NOMO-1 treated with dmso at 0.1 percent for 144 hours (cell line): ENCODE results near the gene LSAMP.

Experiments
- DNase-seq: peaks from one replicate; lab custom pipeline; 2025; ENCODE audit not compliant: unreplicated experiment; lab: John Stamatoyannopoulos, UW

The LSAMP gene

DNA sequence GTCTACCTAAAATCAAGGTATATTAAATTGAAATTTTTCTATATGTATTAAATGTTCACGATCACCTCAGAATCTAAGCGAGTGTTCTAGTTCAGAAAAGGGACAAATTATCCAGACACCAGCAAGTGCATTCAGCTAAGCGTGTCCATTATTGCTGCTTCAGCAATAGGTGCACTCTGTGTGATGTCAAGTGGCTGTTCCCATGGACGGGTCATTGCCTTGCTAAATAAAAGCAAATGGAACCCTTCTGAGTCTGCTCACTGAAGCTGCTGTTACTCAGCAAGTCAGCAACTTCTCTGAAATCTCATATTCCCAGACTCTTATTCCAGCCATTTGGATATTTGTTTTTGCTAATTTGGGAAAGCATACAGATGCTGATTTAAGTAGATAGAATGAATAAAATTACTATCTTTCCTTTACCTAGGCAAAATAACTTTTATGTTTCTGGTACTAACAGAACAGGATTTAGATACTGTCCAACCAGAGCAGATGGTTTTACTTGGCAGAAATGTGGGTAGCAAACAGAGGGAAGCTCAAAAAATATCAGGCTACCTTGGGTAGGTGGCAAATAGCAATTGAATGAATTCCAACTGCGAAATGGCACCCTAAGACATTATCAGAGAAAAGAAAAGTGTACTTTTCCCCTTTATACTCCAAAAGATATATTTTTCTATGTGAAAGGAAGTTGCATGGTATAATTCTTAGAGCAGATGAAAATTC, 415.0 kb downstream of the LSAMP start:
- no peak for DNase-seq

DNA sequence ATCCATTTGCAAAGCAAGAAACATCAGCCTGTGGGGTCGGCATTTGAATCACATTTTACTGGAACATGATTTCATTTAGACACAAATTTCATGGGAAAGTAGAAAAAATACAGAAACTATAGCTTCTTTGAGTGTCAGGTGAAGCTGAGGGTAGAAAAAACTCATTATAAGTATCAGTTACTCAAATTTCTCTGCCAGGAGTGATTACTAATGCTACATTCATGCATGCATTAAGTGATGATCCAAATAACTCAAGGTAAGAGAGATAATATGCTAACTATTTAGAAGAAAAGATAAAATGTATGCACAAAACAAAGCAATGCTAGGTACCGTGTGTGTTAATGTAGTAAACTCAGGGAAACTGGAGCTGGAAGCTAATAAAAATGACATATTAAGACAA, 416.0 kb downstream of the LSAMP start:
- no peak for DNase-seq

DNA sequence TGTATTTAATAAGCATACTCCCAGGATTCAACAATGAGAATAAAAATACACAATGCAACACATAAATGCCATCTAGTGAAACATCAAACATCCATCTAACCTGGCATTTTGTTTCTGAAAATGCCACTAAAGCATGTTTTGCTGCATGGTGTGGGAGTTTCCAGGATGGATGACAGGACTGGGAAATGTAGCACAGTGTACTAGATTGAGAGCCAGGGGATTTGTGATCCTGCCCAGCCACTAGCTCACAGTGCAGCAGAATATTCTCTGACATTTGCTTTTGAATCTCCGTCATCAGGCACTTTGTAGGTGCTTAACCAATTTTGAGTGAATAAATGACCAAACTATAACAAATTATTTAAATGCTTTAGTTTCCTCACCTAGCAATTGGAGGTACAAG, 417.1 kb downstream of the LSAMP start:
- DNase-seq = no peak

DNA sequence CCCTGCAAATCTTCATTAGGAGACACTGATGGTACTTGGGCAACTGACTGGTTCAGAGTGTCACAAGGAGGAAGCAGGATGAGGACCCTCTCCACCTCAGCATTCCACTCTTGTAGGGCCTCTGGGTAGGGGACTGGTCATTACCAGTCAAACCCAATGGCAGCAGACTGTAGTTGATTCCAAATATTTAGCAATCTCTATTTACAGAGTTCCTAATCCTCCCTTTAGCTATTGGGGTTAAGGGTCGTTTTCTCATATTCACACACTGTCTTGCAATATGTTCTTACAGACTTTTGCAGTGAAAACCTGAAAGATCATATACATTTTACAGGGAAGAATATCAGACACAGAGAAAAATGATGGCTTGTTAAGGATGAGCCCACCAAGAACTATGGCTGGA, 424.3 kb downstream of the LSAMP start:
- DNase-seq = no peak

DNA sequence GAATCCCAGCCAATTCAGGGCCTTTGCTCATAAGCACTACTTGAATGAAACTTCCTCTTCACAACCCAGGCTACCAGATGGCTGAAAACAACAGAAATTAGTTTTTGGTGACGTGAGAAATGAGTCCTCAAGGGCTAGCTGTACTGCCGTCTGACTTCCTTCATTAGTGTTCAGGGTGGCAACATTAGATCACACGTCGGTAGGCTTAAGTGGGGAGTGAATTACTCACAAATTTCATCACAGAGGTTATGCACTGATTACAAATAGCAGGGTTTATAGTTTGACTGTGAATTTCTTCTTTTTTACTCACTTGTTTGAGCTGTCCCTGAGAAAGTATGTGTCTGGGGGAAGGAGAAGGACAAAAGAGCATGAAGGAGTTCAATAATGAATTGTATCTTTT, 424.8 kb downstream of the LSAMP start:
- peak; percentile 71 for DNase-seq

DNA sequence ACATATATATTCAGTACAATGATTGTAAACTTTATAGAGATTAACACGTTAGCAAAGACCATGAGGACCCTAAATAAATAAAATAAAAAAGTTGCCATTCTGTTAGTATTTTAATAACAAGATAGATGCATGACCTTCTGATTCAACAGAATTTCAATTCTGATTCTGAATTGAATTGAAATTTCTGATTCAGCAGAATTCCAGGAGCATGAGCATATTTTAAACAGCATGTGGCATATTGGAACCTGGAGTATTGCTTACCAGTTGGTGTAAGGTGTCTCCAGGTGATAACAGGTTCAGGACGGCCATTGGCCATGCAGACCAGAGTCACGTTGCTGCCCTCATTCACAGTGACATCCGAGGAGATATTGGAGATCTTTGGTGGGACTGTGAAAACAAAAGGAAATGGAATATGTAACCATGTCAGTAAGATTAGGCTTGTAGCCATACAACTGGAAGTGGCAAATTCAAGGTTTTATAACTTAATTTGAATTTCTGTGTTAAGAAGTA, 426.0 kb downstream of the LSAMP start:
- DNase-seq = no peak

DNA sequence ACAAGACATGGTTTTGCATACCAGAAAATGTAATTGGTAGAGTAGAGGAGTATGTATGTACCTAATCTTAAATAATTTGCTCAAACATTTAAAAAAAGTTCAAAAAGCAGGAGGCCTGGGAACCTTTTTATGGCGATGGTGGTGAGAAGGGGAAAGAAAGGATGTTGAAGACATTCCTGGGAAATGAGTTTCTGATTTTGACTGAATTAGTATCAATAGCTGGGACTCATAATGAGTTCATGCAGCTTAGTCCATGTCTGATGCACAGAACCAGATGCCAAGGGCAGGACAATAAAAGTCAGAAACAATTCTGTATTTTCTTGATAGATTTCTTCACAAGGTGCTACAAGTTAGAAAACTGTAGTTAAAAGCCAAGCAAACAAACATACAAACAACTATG, 426.6 kb downstream of the LSAMP start:
- DNase-seq = no peak

DNA sequence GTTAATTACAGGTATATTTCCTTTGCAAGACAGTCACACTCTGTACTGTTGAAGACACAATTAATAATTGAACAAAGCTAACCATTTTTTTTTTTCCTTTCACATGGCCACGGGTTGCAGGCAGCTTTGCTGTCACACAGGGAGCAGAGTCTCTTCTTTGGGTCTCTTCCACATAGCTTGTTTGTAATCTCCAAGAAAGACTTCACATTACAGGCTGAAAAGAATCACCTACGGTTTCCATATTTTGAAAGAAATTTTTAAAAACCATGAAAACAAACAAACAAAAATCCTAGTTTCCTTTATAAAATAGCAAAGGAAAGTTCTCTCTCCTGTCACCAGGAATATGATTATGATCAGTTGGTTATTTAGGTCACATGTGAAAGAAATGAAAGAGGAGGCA, 429.4 kb downstream of the LSAMP start:
- no peak for DNase-seq

DNA sequence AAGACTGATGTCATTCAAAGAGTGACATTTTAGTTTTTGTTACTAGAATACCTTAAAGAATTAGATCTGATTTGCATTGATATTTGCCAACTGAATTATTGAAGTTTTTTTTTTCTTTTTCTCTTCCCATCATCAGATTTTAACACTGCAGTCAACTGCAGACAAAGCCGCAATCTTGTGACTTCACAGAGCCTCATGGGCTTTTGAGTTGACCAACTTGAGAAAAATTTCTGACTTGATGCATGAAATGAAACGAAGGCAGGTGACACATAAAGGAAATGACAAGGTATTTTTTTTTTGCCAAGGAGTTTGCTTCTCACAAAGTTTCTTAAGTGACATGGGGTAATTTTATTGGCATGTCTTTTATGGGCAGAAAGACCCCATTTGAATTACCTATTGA, 438.3 kb downstream of the LSAMP start:
- no peak for DNase-seq

DNA sequence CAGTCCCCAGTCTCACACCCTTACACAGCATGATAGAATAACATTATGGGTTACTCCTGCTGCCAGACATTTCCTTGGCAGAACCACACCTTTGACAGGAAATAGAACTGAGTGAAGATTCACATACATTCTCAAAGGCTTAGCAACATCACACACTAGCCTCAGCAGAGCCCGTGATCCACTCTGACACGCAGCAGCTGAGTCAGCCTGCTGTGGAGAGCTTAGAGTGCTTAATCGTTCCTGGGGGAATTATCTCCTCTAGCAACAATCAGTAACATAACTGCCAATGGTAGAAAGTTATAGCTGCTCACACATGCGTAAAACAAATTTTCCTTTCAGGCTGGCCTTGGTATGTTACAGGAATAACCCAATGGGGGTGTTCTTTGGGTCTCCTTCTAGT, 439.9 kb downstream of the LSAMP start:
- no peak for DNase-seq

DNA sequence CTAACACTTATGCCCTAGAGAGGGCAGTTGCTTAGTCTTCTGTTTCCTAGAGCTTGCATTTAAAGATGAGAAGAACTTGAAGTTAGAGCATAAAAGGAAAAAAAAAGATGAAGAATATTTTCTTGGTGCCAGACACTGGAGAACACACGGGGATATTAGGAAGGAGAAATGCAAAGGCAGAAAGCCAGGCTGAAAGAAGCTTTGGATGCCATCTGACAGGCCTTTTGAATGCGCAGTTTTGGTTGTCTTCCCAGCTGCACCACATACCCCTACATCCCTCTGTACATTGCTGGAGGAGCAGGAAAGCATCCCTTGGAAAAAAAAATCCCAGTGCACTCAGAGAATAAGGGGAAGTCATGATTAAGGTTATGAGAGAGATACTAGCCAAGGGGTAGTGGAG, 443.1 kb downstream of the LSAMP start:
- DNase-seq = no peak

DNA sequence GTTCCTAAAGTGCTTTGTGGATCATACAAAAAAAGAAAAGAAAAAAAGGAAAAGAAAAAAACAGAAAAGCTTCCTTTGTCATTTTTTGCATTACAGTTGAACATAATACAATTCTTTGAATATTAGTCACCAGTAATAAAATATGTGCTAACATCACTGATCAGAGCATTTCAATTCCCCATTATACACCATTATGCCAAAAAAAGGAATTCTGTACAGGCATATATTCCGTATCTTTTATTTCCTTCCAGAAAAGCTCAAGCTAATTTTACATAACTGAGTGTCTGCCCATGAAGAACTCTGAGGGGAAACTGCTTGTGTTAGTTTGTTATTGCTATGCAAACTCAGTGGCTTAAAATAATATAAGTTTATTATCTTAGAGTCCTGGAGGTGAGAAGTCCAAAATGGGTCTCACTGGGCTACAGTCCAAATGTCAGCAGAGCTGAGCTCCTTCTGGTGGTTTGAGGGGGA, 444.1 kb downstream of the LSAMP start:
- DNase-seq = no peak

DNA sequence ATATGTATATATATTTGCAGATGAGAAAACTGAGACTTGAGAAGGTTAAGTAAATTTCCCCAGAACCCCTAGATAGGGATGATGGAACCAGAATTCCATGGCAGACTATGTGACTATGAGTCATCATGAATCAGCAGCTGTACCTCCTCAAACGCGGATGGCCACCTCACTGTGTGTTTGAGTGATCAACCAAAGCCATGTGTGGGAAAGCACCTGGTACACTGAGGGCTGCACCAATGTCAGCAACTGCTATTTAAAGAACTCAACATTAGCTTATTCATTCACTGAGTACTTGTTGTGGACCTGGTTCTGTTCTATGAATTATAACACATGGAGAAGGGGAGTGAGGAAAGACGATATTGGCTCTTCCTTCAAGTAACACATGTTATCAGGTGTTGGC, 445.0 kb downstream of the LSAMP start:
- no peak for DNase-seq

DNA sequence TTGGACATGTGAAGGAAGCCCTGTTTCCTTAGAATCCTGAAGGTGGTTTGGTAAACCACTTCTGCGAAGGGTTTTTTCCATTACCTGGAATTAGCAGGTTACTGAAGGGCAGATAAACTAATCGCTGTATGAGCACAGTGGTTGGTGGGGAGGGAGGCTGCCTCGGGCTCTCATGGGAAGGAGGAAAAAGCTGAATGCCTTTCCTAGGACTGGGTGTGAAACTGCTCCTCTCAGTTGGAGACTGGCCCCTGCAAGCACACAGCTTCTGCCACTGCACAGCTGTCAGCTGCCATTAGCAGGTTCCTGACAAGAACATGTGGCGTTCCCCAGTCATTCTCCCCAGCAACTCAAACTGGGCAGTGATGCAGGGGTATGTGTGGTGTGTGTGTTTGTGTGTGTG, 445.7 kb downstream of the LSAMP start:
- no peak for DNase-seq

DNA sequence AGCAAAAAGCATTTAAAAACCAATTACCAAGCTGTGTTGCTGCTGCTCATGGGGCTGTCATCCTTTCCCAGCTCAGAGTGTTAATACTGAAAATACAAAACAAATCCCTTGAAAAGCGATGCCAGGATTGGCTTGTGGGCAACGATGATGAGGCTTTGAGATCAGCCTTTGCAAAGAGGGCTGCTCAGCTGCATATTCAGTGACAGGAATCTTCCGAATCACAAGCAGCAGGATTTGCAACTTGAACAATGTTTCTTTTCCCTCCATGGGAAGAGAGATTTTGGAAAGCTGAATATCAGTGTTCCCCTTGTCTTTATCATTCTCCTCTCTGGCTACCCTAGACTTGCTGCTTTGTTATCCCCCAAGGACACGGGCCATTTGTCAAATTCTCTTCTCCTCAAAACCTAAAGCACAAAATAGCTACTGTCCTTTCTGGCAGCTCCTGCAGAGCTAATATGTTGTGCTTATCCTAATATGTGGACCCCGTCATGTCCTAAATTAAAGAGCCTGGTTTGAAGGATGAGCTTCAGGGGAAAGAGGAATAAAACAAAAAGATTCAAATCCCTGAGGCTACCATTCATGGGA, 446.2 kb downstream of the LSAMP start:
- DNase-seq = no peak

DNA sequence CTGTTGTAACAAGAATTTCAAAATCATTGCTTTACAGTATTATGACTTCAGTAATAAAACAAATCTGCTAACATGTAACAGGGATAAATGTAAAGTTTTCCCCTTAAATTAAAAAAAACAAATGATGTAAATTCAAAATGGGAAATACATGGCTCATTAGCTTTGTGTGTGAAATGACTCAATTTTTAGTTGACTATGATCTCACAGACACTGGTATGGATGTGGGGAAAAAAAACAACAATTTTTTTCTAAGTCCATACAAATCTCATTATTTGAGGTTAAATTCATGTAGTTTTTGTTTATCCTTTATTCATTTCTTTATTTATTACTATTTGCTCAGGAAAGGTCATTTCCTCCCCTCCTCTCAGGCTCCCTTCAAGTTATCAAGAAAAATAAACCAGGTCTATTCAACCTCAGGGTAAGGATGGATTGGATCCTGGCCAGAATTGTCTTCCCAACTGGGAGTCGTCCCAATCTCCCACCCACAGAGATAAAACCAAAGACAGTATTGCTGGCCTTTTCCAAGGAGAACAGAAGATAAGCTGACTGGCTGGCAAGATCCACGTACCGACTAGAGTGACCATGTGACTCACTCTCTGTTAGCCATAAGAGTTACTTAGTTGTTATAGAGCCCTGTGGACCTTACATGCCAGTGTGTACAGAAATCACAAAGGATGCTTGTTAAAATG, 448.7 kb downstream of the LSAMP start:
- DNase-seq = no peak

DNA sequence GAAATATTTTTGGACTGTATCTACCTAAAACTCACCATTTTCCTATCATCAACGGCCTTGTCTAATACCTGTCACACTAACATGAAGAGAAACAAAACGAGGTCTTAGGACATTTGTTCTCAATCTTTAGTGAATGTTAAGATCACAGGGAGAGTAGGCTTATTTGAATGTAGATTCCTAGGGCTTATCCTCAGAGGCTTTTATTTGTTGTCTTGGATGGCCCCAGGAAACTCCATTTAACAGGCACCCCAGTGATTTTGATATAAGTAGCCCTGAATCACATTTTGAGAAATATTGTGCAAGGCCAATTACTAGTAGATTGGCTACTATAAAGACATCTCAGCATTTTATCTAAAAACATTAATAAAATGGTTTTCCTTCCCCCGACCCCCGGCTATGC, 454.6 kb downstream of the LSAMP start:
- no peak for DNase-seq

DNA sequence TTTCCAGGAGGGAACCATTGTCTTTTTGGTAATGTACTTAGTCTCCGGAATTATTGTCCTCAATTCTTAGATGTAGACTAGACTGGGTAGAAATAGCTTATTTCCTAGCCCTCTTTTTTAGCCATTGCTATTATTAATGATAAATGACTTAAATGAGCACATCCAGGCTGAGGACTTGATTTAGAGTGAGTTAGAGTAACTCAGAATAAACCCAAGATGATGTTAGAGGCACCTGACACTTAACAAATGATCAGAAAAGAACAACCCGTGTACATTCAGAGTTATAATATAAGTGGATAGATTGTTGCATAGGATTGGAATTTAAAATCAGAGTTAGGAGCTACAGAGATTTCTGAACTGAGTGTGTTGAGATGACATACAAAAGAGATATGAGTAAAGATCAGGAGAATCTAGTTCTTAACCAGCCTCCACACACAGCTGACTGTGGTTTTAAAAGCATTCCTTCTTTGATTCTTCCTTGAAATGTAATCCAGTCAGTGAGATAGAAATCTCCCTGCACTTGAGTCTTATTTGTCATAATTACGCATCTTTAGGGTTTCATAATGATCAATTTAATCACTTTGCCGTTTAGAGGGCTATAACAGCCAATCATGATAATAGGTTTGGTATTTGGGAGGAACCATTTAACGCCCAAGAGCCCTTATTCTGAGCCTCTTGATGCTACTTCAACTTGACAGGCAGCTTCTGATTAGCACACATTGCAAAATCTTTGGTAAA, 455.4 kb downstream of the LSAMP start:
- DNase-seq = no peak

DNA sequence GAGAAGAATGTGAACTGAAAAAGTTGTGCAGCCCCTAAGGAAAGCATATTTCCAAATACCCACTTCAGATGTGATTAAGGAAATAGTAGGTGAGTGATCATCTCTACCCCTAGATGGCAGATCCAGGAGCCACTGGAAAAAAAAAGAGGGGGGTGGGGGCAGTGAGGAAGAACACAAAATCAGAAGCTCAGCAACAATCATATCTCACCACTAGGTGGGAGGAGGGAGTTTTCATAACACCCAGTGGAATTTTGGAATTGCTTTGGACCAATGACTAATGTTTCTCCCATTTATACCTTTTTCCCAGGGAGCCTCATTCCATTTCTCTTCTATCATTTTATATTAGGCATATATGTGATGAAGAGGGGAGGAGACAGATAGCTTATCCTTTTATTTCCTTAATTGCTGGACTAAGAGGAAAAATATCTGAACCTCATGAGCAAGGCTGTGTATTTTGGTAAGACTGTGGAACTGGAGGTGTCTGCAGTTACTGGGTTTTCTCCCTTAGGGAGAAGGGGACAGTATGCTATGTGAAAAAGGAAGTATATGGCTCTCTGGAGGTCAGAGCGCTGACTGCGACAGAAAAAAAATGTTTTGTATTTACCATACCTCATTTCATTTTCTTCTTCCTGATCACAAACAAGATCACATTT, 458.6 kb downstream of the LSAMP start:
- no peak for DNase-seq

DNA sequence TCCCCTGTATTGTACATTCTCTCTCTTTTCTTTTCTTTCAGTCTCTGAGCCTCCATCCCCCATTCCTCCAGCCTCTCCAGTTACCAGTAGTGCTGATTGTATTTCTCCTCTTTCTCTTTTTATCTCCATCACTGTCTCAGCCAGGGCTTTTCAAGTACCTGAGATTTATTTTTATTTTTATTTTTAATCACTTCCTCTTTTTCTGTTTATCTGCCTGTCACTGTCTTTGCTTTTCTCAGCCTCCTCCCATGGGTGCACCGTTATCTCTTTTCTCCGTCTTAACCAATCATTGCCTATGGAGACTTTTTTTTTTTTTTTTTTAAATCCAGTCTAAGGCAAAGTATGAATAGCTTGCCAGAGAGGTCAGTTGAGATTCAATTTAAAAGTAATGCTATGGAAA, 462.7 kb downstream of the LSAMP start:
- DNase-seq = no peak

DNA sequence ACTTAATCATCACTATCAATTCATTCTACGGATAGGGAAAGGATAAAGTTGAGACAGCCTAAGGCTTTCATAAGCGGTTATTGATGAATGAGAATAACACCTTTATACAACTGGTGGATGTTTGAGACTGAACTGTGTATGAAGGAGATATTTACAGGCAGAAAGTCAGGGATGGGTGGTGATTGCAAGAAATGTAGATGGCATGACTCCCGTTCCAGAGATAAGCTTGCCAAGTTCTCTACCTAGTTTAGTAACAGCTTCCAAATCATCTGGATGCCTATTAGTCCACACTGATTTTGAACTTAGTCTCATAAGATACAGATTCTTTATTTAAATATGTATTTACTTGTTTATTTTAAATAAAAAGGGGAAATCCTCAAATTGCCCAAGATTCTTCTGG, 463.2 kb downstream of the LSAMP start:
- no peak for DNase-seq
